HG03060 (cell line): ENCODE data around the gene NSMCE3.

Source experiments
- ATAC-seq: cut with Tn5 transposase; IDR thresholded peaks from one replicate; pipeline ENCODE4 v1.9.1; 2021; ENCODE audit warnings: low read depth, moderate number of reproducible peaks; ENCODE audit not compliant: unreplicated experiment

NSMCE3 gene

DNA sequence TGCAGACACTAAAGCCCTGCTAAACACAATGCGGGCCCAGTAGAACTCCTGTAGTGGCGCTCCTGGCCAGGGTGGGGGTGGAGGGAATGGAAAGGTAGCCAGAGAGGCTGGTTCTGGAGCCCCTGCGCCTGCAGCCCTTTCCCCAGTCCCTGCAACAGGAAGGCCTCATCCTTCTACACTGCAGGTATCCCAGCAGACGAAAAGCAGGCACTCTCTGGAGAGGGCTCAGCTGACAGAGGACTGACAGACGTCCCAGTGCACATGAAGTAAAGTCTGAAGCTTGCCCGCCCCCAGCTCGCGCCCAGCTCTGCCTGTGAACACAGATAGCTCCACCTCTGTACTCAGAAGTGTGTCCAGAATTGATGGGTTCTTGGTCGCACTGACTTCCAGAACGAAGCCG is 46.0 kb downstream of the NSMCE3 start:
- ATAC-seq: no peak

DNA sequence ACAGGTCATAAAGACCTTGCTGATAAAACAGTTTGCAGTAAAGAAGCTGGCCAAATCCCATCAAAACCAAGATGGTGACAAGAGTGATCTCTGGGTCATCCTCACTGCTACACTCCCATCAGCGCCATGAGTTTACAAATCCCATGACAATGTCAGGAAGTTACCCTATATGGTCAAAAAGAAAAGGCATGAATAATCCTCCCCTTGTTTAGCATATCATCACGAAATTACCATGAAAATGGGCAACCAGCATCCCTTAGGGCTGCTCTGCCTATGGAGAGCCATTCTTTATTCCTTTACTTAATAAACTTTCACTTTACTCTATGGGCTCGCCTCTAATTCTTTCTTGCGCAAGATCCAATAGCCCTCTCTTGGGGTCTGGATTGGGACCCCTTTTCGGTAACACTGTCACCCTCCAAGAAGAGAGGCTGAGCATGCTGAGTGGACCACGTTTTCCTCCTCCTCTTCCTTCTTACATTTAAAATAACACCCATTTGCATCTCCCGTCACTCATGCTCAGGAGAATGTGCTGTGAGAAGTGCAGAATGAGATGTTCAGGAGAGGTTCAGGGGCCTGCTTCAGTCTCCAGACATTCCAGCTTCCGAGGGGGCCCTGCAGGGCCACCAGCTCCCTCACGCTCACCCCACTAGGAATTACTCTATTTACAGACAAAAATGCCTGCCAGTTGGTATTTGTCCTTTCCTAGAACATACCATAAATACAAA is 47.3 kb downstream of the NSMCE3 start:
- ATAC-seq: no peak

DNA sequence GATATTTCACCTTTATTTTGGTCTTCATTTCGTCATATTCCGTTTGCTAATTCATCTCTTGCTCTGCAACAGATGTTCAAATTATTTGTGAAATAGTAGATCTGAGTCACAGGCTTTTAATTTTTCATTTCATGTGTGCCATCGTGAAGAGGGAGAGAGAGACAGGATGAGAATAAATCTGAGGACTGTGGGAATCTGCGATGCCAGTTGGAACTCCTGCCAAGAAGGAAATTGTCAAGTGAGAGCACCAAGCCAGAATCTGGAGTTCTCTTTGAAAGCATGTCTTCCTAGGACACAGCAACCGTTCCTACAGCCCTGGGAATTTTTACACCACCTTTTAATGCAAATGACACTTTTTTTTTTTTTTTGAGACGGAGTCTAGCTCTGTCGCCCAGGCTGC is 48.8 kb downstream of the NSMCE3 start:
- ATAC-seq: no peak

DNA sequence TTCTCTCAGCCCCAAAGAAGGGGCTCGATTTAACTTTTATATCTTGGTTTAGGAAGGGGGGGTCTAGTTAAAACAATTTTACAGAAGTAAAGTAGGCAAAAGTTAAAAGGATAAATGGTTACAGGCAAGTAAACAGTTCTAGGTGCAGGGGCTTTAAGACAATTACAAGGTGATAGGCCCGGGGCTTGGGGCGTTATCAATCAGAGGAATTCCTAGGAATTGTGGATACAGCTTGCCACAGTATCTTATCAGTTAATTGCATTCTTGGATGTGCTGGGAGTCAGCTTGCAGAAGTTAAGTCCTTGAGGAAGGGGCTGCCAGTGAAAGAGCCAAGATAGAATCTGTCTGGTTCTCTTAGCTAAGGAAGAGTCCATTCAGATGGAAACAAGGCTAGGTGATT is 52.7 kb downstream of the NSMCE3 start:
- ATAC-seq: no peak
